ENCODE data around the gene TFB1M.

The TFB1M gene

DNA sequence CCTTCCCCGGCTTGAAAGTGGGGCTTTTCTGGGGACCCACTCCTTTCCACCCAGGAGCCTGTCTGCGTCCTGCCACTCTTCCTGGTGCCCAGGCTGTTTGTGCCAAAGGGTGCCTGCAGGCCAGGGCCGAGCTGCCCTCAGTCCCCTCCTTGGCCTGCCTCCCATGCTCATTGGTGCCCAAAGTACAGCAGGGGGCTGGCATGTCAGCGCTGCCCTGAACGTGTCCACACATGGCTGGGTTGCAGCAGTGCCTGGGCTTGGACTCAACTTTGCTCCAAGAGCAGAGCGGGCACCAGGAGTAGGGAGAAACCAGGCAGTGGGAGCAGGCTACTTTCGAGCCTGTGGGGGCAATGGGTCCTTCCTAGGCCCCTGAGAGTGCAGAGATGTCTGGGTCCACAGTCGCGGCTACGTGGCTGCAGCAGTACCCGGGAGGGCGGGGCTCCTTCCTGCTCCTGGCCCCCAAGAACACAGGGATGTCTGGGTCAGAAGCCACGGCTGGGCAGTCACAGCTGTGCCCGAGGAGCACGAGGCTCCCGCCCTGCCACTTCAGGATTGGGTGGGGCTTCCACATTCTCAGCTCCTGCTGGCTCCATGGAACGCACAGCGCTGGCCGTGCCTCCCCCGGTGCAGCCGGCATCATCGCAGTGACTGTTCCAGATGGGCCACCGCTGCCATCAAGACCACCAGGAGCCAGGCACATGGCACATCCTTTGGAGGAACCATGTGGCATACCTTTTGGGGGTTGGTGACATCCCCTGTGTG, 100.5 kb downstream of the TFB1M start:
- in situ Hi-C loops (cut with MboI; ENCODE audit: low sequenced_read_pairs), result no loop called here

DNA sequence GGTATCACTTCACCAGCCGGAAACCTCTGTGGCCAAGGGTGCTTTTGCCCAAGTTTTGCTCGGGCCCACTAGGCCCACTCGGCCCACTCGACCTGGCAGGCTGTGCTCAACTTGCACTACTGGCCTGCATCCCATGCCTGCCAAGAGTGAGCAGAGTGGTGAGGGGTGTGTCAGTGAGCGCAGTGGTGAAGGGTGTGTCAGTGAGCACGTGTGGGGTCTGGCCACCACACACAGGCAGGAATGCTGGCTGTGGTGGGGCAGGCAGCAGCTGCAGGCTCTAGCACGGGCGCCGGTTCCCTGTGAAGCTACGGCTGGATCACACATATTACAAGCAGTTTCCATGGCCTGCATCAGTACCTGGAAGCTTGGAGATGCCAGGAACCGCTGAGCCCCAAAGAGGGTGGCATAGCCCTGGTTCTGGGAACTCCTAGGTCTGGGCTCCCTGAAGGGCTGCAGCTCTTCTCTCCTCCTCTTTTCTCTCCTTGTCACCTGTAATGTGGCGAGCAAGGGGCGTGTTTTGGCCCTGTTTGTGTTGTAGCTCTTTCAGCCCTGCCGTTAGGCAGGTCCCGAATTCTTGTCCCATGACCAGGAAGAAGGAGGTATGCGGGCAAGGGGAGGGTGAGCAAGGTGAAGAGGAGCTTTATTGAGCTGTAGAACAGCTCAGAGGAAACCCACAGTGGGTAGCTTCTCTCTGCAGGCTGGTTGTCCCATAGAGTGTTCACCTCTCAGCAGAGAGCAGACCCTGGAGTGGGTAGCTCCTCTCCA, 101.5 kb downstream of the TFB1M start:
- in situ Hi-C loops (cut with MboI; ENCODE audit: low sequenced_read_pairs), result no loop called here

DNA sequence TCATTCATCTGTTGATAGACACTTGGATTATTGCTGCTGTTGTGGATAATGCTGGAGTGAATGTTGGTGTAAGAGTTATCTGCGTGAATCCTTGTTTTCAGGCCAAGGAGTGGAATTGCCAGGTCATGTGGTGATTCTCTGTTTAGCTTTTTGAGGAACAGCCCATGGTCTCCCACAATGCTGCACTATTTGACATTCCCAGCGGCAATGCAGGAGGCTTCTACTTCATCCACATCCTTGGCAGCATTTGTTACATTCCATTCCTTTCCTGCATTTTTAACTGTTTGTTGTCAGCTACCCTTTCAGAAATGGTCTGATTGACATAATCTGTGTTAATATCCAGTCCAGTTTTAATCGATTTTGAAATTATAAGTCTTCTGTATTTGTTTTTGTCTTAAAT, 102.2 kb downstream of the TFB1M start:
- in situ Hi-C loops (cut with MboI; ENCODE audit: low sequenced_read_pairs), result no loop called here

DNA sequence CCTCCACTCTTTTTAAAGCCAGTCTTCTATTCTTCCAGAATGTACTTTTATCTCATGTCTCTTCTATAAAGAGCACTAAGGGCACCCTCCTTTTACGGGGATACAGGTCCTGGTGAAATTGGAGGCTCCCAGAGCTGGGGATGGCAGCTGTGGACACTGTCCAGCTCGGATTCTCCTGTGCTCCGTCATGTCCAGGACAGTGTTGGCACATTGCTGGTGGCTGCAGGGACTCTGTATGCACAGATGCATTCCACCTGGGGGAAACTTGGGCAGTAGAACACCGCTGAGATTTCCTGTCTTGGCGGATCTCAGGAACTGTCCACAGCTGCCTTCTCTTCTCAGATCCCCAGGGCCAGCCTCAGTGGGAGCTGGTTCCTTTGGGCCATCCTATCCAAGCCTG, 107.1 kb downstream of the TFB1M start:
- in situ Hi-C loops (cut with MboI; ENCODE audit: low sequenced_read_pairs), result no loop called here

Measured in HL-60/S4 treated with retinoic acid at 250 ng/mL for 4 days and 3 days (cell line).